Heart left ventricle (tissue), 13 donors: ENCODE data around the gene ABCA7.

Experiments
- CTCF ChIP-seq, 12 donors: fragments of 200-600 bp; sonication (generic) in 4 of 12; IDR thresholded peaks; one replicate each; pipeline versions ENCODE4 v1.5.0 to v1.8.0; 2018 to 2022; ENCODE audit warnings: antibody characterized with exemption in 12 of 12, mild to moderate bottlenecking in 5 of 12
- POLR2A ChIP-seq, 2 donors: fragments of 450-650 bp; IDR thresholded peaks; one replicate each; pipeline ENCODE4 v1.6.1; 2017; ENCODE audit warnings: antibody characterized with exemption in 2 of 2, mild to moderate bottlenecking in 2 of 2, moderate library complexity in 2 of 2
- donor health status: ischemic (EF 13 %, LVEDD 7.1; RV severe dilation, severe dysfunction).
- donor health status: DM: no; HTN: yes; CAD: no.
- donor health status: DM: no; HTN: no; CAD: no.
- donor health status: ischemic (EF 25% LVEDD 6.9; RV normal size, moderate dysfunction).
- donor health status: ischemic (EF 25% LVEDD 5.7; RV mildly dilated, moderate dysfunction).
- donor health status: ischemic (EF 35%, LVEDD 5.7; RV mildly dilated, moderate dysfunction).
- donor health status: nonischemic (EF 11% LVEDD 7.7; RV severe dilation, severe dysfunction).
- donor health status: DM: yes; HTN: yes; CAD: no.
- donor health status: PGD.
- donor health status: ischemic (EF 29% LVEDD 5.4; RV normal size, mild dysfunction).
- donor health status: nonischemic (EF 23%, LVEDD 6.1; RV moderate dilation, normal function).

DNA sequence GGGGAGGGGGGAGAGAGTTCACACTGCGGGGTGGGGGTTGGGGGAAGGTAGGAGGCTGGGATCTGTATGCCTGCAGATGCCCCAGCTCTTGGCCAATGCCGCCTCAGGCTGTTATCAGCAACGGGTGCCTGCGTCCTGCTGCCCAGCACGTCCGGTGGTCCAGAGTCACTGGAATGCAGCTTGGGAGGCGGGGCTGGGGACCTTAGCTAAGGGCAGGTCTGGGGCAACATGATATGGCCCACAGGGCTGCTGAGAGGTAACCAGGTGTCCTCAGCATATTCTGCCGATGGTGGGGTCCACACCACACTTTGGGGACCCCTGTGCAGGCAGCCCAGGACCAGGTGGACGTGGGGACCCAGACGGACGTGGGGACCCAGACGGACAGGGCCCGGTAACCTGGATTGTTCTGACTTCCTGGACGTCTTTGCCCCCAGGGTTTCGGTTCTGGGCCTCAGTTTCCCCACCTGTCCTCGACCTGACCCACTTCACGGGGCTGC is 26.4 kb downstream of the ABCA7 start:
- TF ChIP-seq CTCF (IDR thresholded peaks at IDR 0.05) = no peak
- TF ChIP-seq POLR2A (IDR thresholded peaks at IDR 0.05) = no peak
